ENCODE results near the gene FAM24B.

- TF ChIP-seq REST (IDR thresholded peaks at IDR 0.05) (no peak), GABPA (IDR thresholded peaks at IDR 0.05 in 1 of 2, conservative IDR thresholded peaks at IDR 0.05 in 1 of 2) (no peak), MAX (IDR thresholded peaks at IDR 0.05) (no peak), CTCF (IDR thresholded peaks at IDR 0.05; ENCODE audit: low read depth, low read length, missing input control) (no peak), TAF1 (conservative IDR thresholded peaks at IDR 0.05) (no peak), YY1 (IDR thresholded peaks at IDR 0.05) (no peak), JUND (IDR thresholded peaks at IDR 0.05) (no peak), RXRA (IDR thresholded peaks at IDR 0.05) (no peak), RAD21 (IDR thresholded peaks at IDR 0.05) (no peak), HNF4A (conservative IDR thresholded peaks at IDR 0.05) (no peak), EGR1 (IDR thresholded peaks at IDR 0.05; ENCODE audit: low read depth in 2 of 2) (no peak), SP1 (IDR thresholded peaks at IDR 0.05) (no peak)
Measured at GRCh38 chr10:122802282-122802681, 77.1 kb downstream of the FAM24B start.

Measured in liver (tissue), 3 donors.